ENCODE results near the gene ADAM12. TPM values are rescaled to one million over a fixed set of nuclear protein-coding genes. Genes with fewer than 3 reads are reported as not detected.

Gene ADAM12
- total RNA-seq, 2 experiments from 2014 or later: 1.2 to 1.5 TPM

GRCh38 chr10:126118476-126118875 lies 269.8 kb downstream of the ADAM12 start:
- Histone ChIP-seq H3K4me3 (ENCODE audit: low read length) (no peak overlapping the region), H3K36me3 (ENCODE audit: insufficient read depth, low read length) (no peaks in the 10 kb centered on the region), H3K4me1 (ENCODE audit: insufficient read depth, low read length) (no peaks in the 10 kb centered on the region), H3K9me3 (ENCODE audit: control insufficient read depth in 1 of 2, insufficient read depth in 1 of 2, low read length in 2 of 2) (peaks cover 0 to 2% of the 10 kb centered on the region in 2 experiments), H3K27ac (ENCODE audit: low read depth in 1 of 2, low read length in 2 of 2) (no peak overlapping the region), H3K27me3 (ENCODE audit: control insufficient read depth in 1 of 2, insufficient read depth in 2 of 2, low read length in 2 of 2) (no peaks in the 10 kb centered on the region)
- no peak overlapping the region for H3K4me3 Mint-ChIP-seq
- no peaks in the 10 kb centered on the region for H3K36me3 Mint-ChIP-seq (ENCODE audit: low read depth)
- H3K27me3 Mint-ChIP-seq: peaks cover 5% of the 10 kb centered on the region
- no peak for TF ChIP-seq CTCF (IDR thresholded peaks at IDR 0.05)
- intact Hi-C loops (cut with DNase I, micrococcal nuclease): no loop called here
- DNase-seq (no peak), ATAC-seq (ENCODE audit: poor library complexity) (no peak)
- peaks cover 5% of the 10 kb centered on the region for H3K9me3 Mint-ChIP-seq
- POLR2A ChIA-PET: no interaction called here
- no peak overlapping the region for H3K27ac Mint-ChIP-seq
- H3K4me1 Mint-ChIP-seq (ENCODE audit: low read depth): no peaks in the 10 kb centered on the region
- CTCF ChIA-PET: no interaction called here

- H3K4me1 ChIP-seq (ENCODE audit: insufficient read depth, low read length): no peaks in the 10 kb centered on the region
- DNase-seq: no peak
- no peaks in the 10 kb centered on the region for H3K27me3 ChIP-seq (ENCODE audit: control insufficient read depth in 1 of 2, insufficient read depth in 2 of 2, low read length in 2 of 2)
- peaks cover 0 to 4% of the 10 kb centered on the region in 2 experiments for H3K9me3 ChIP-seq (ENCODE audit: control insufficient read depth in 1 of 2, insufficient read depth in 1 of 2, low read length in 2 of 2)
- ChIA-PET POLR2A (no interaction called here), CTCF (interaction anchor here (0.6 kb wide), 1 partner anchor 34 kb away, joined by 3 read pairs; no protein-coding TSS in a partner anchor)
- no peak overlapping the region for H3K4me3 Mint-ChIP-seq
- peaks cover 5% of the 10 kb centered on the region for H3K9me3 Mint-ChIP-seq
- TF ChIP-seq CTCF (IDR thresholded peaks at IDR 0.05): no peak
- no peak overlapping the region for H3K27ac ChIP-seq (ENCODE audit: low read depth in 1 of 2, low read length in 2 of 2)
- no peaks in the 10 kb centered on the region for H3K4me1 Mint-ChIP-seq (ENCODE audit: low read depth)
- ATAC-seq (ENCODE audit: poor library complexity): no peak
- H3K4me3 ChIP-seq (ENCODE audit: low read length): no peak overlapping the region
- H3K36me3 Mint-ChIP-seq (ENCODE audit: low read depth): no peaks in the 10 kb centered on the region
- no peaks in the 10 kb centered on the region for H3K36me3 ChIP-seq (ENCODE audit: insufficient read depth, low read length)
- H3K27me3 Mint-ChIP-seq: peaks cover 10% of the 10 kb centered on the region
- intact Hi-C loops (cut with DNase I, micrococcal nuclease): no loop called here
- H3K27ac Mint-ChIP-seq: no peak overlapping the region
Observed at GRCh38 chr10:126117196-126117595, 271.1 kb downstream of the ADAM12 start.

GRCh38 chr10:126115886-126116285 lies 272.4 kb downstream of the ADAM12 start:
- Histone ChIP-seq H3K4me3 (ENCODE audit: low read length) (no peak overlapping the region), H3K27me3 (ENCODE audit: control insufficient read depth in 1 of 2, insufficient read depth in 2 of 2, low read length in 2 of 2) (no peaks in the 10 kb centered on the region), H3K27ac (ENCODE audit: low read depth in 1 of 2, low read length in 2 of 2) (no peak overlapping the region), H3K9me3 (ENCODE audit: control insufficient read depth in 1 of 2, insufficient read depth in 1 of 2, low read length in 2 of 2) (peaks cover 0 to 4% of the 10 kb centered on the region in 2 experiments), H3K36me3 (ENCODE audit: insufficient read depth, low read length) (no peaks in the 10 kb centered on the region), H3K4me1 (ENCODE audit: insufficient read depth, low read length) (no peaks in the 10 kb centered on the region)
- ChIA-PET POLR2A (no interaction called here), CTCF (no interaction called here)
- no peak for ATAC-seq (ENCODE audit: poor library complexity)
- intact Hi-C loops (cut with DNase I, micrococcal nuclease): no loop called here
- peaks cover 5% of the 10 kb centered on the region for H3K9me3 Mint-ChIP-seq
- H3K27ac Mint-ChIP-seq: no peak overlapping the region
- no peak for DNase-seq
- TF ChIP-seq CTCF (IDR thresholded peaks at IDR 0.05): no peak
- no peaks in the 10 kb centered on the region for H3K4me1 Mint-ChIP-seq (ENCODE audit: low read depth)
- no peaks in the 10 kb centered on the region for H3K36me3 Mint-ChIP-seq (ENCODE audit: low read depth)
- no peak overlapping the region for H3K4me3 Mint-ChIP-seq
- peaks cover 10% of the 10 kb centered on the region for H3K27me3 Mint-ChIP-seq

All from CD4-positive, alpha-beta T cell (primary cell).